HepG2 (cell line): ENCODE results near the gene MMS19. TPM values are rescaled to one million over a fixed set of nuclear protein-coding genes. Genes with fewer than 3 reads are reported as not detected.

ENCODE experiments used
- EZH2 ChIP-seq: conservative IDR thresholded peaks from 2 replicates; pipeline ENCODE4 v1.6.1; 2012; ENCODE audit warnings: mild to moderate bottlenecking, low read depth, low read length, moderate library complexity
- FOXA1 ChIP-seq, 2 experiments: fragments of 450-650 bp in 1 of 2; sonication (generic) in 1 of 2; formaldehyde crosslinking in 1 of 2; IDR thresholded peaks; 2 replicates each; pipeline versions ENCODE4 v1.4.0 to v1.6.1; 2016 to 2020; ENCODE audit warnings: missing genetic modification reagents in 1 of 2
- HDAC1 ChIP-seq: sonication (generic); formaldehyde crosslinking; IDR thresholded peaks from 2 replicates; pipeline ENCODE4 v1.5.1; 2020; ENCODE audit warnings: mild to moderate bottlenecking, missing genetic modification reagents
- HDAC2 ChIP-seq: sonication (generic); formaldehyde crosslinking; IDR thresholded peaks from 2 replicates; pipeline ENCODE4 v1.4.0; 2020; ENCODE audit warnings: missing genetic modification reagents
- KDM6A ChIP-seq: IDR thresholded peaks from 2 replicates; pipeline ENCODE4 v1.6.1; 2016; ENCODE audit warnings: low read depth
- KLF12 ChIP-seq: sonication (generic); formaldehyde crosslinking; IDR thresholded peaks from 2 replicates; pipeline ENCODE4 v1.4.0; 2020; ENCODE audit warnings: missing genetic modification reagents, borderline replicate concordance
- MED13 ChIP-seq: sonication (generic); formaldehyde crosslinking; IDR thresholded peaks from 2 replicates; pipeline ENCODE4 v1.5.0; 2020; ENCODE audit warnings: missing genetic modification reagents
- NFRKB ChIP-seq: fragments of 450-650 bp; IDR thresholded peaks from 2 replicates; pipeline ENCODE4 v1.6.1; 2017
- REXO4 ChIP-seq: sonication (generic); formaldehyde crosslinking; IDR thresholded peaks from 2 replicates; pipeline ENCODE4 v1.8.0; 2022; ENCODE audit warnings: missing genetic modification reagents, mild to moderate bottlenecking, borderline replicate concordance
- SMYD3 ChIP-seq: sonication (generic); formaldehyde crosslinking; IDR thresholded peaks from 2 replicates; pipeline ENCODE4 v1.8.1; 2023; ENCODE audit warnings: mild to moderate bottlenecking, missing genetic modification reagents
- SRSF4 ChIP-seq: fragments of 200-400 bp; formaldehyde crosslinking; IDR thresholded peaks from one replicate; pipeline ENCODE4 v1.6.1; 2018; ENCODE audit warnings: mild to moderate bottlenecking, low read depth, low read length, moderate library complexity; ENCODE audit not compliant: poor library complexity, severe bottlenecking
- TMF1 ChIP-seq: sonication (generic); formaldehyde crosslinking; IDR thresholded peaks from 2 replicates; pipeline ENCODE4 v1.8.1; 2022; ENCODE audit warnings: low read depth, missing genetic modification reagents
- XRCC5 ChIP-seq: fragments of 200-400 bp; formaldehyde crosslinking; optimal IDR thresholded peaks from 2 replicates; pipeline ENCODE3; 2017; ENCODE audit warnings: mild to moderate bottlenecking, low read length
- ZNF230 ChIP-seq: sonication (generic); formaldehyde crosslinking; IDR thresholded peaks from 2 replicates; pipeline ENCODE4 v1.4.0; 2020; ENCODE audit warnings: mild to moderate bottlenecking, missing genetic modification reagents
- ZNF234 ChIP-seq: sonication (generic); formaldehyde crosslinking; conservative IDR thresholded peaks from 2 replicates; pipeline ENCODE4 v1.5.1; 2020; ENCODE audit warnings: mild to moderate bottlenecking, missing genetic modification reagents
- ZNF569 ChIP-seq: sonication (generic); formaldehyde crosslinking; IDR thresholded peaks from 2 replicates; pipeline ENCODE4 v1.5.0; 2020; ENCODE audit warnings: mild to moderate bottlenecking, missing genetic modification reagents, moderate library complexity, borderline replicate concordance
- ZNF589 ChIP-seq: sonication (generic); formaldehyde crosslinking; conservative IDR thresholded peaks from 2 replicates; pipeline ENCODE4 v1.8.0; 2022; ENCODE audit warnings: mild to moderate bottlenecking, moderate library complexity, missing genetic modification reagents
- ZNF619 ChIP-seq: sonication (generic); formaldehyde crosslinking; IDR thresholded peaks from 2 replicates; pipeline ENCODE4 v1.4.0; 2020; ENCODE audit warnings: mild to moderate bottlenecking, missing genetic modification reagents
- polyA plus RNA-seq, 8 experiments: library from polyadenylated mRNA; depleted of rRNA in 3 of 8; stranded (reverse) in 7 of 8; unstranded in 1 of 8; fragments of >200 nt; fragmentation: Illumina TruSeq in 4 of 8; extraction: Trizol in 4 of 8; gene quantifications; 2 replicates each; pipeline versions ENCODE4 v1.2.1 to v1.2.3, GENCODE V29; 2011 to 2016; ENCODE audit warnings: low read depth in 4 of 8, missing spikeins in 1 of 8, mixed read lengths in 1 of 8; ENCODE audit not compliant: insufficient read depth in 1 of 8
- total RNA-seq, 5 experiments: library from RNA; depleted of rRNA; stranded (reverse); fragments of >200 nt; fragmentation: Illumina TruSeq; extraction: Trizol; gene quantifications; 2 replicates each; pipeline ENCODE4 v1.2.3, GENCODE V29; 2016; ENCODE audit warnings: low read depth in 1 of 5
- TF ChIP-seq, protein P1 (sequence below): sonication (generic); formaldehyde crosslinking; IDR thresholded peaks from 2 replicates; pipeline ENCODE4 v1.4.0; 2020; ENCODE audit warnings: missing genetic modification reagents
- TF ChIP-seq, protein P2 (sequence below), 2 experiments: sonication (generic) in 1 of 2; formaldehyde crosslinking in 1 of 2; IDR thresholded peaks; 2 replicates each; pipeline versions ENCODE4 v1.4.0 to v1.6.1; 2018 to 2020; ENCODE audit warnings: missing genetic modification reagents in 2 of 2, borderline replicate concordance in 1 of 2, low read depth in 1 of 2, mild to moderate bottlenecking in 1 of 2, missing biosample characterization in 1 of 2
- TF ChIP-seq, protein P3 (sequence below): sonication (generic); formaldehyde crosslinking; IDR thresholded peaks from 2 replicates; pipeline ENCODE4 v1.4.0; 2020; ENCODE audit warnings: missing genetic modification reagents
- TF ChIP-seq, protein P4 (sequence below): sonication (generic); formaldehyde crosslinking; IDR thresholded peaks from 2 replicates; pipeline ENCODE4 v1.4.0; 2020; ENCODE audit warnings: missing genetic modification reagents

The MMS19 gene
- total and polyA plus RNA-seq, 2 of the 13 experiments (the other 11 are each of a cell fraction or from before 2014, with no cell fraction given) = 76.4 to 107 TPM

DNA sequence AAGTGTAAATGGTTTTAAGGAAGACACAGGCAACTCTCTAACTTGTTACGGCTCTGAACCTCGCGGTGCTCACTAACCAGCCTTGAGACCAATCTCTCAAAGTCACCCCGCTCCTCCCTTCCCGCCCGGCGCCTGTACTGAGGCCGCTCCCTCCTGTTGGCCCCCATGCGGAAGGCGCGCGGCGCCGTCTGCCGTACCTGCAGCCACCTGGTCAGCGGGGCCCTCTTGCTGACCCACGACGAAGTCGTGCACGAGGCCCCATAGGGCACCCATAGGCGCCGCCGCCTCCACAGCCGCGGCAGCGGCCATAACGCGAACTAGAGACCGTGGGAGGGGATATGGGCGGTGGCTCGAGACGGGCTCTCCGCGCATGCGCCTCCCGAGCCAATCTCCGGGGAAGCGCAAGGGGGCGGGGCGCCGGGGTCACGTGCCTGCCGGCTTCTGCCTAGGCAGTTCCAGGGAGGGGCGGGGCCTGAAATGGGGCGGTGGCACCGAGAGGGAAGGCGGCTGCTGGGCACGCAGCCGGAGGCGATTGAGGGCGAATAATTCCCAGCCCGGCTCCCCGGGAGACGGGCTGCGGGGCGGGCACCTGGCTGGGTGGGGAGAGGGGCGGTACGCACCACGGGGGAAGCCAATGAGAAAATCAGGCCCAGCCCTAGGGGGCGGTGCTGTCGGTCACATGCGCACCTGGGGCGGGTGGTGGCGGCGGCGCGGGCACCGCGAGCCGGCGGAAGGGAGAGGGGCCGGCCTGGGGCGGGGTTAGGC lies at the start of gene MMS19 (continued):
- TF ChIP-seq TMF1 (CRISPR knock-in tag) (0 out of 2 replicates have a peak, but pooled peaks have one; percentile 79), HDAC1 (peak; percentile 11; the same call in 1 of the 2 replicates), REXO4 (CRISPR knock-in tag) (no peak), ZNF619 (CRISPR knock-in tag) (no peak), EZH2 (no peak), NFRKB (0 out of 2 replicates have a peak, but pooled peaks have one; percentile 25), MED13 (CRISPR knock-in tag) (no peak), ZNF589 (CRISPR knock-in tag) (0 out of 2 replicates have a peak, but pooled peaks have one; percentile 84), FOXA1 (IDR thresholded peaks at IDR 0.05) (no peak), FOXA1 (CRISPR knock-in tag; IDR thresholded peaks at IDR 0.05) (no peak), SMYD3 (CRISPR knock-in tag) (no peak), KLF12 (CRISPR knock-in tag) (peak; percentile 87), XRCC5 (no peak), ZNF234 (CRISPR knock-in tag) (no peak), HDAC2 (CRISPR knock-in tag) (no peak; the same call in 1 of the 2 replicates), KDM6A (CRISPR knock-in tag) (no peak), ZNF569 (CRISPR knock-in tag) (no peak; the same call in 1 of the 2 replicates), SRSF4 (no peak), ZNF230 (peak; percentile 55; the same call in 1 of the 2 replicates)
- TF ChIP-seq, protein P1, sequence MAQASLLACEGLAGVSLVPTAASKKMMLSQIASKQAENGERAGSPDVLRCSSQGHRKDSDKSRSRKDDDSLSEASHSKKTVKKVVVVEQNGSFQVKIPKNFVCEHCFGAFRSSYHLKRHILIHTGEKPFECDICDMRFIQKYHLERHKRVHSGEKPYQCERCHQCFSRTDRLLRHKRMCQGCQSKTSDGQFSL (CRISPR knock-in tag) = no peak
- TF ChIP-seq, protein P2, sequence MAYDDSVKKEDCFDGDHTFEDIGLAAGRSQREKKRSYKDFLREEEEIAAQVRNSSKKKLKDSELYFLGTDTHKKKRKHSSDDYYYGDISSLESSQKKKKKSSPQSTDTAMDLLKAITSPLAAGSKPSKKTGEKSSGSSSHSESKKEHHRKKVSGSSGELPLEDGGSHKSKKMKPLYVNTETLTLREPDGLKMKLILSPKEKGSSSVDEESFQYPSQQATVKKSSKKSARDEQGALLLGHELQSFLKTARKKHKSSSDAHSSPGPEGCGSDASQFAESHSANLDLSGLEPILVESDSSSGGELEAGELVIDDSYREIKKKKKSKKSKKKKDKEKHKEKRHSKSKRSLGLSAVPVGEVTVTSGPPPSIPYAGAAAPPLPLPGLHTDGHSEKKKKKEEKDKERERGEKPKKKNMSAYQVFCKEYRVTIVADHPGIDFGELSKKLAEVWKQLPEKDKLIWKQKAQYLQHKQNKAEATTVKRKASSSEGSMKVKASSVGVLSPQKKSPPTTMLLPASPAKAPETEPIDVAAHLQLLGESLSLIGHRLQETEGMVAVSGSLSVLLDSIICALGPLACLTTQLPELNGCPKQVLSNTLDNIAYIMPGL (CRISPR knock-in tag; IDR thresholded peaks at IDR 0.05; ENCODE audit: borderline replicate concordance in 1 of 2, low read depth in 1 of 2) = peak in 1 of 2 experiments; percentile 59; a peak in 2 of 4 replicates
- TF ChIP-seq, protein P3, sequence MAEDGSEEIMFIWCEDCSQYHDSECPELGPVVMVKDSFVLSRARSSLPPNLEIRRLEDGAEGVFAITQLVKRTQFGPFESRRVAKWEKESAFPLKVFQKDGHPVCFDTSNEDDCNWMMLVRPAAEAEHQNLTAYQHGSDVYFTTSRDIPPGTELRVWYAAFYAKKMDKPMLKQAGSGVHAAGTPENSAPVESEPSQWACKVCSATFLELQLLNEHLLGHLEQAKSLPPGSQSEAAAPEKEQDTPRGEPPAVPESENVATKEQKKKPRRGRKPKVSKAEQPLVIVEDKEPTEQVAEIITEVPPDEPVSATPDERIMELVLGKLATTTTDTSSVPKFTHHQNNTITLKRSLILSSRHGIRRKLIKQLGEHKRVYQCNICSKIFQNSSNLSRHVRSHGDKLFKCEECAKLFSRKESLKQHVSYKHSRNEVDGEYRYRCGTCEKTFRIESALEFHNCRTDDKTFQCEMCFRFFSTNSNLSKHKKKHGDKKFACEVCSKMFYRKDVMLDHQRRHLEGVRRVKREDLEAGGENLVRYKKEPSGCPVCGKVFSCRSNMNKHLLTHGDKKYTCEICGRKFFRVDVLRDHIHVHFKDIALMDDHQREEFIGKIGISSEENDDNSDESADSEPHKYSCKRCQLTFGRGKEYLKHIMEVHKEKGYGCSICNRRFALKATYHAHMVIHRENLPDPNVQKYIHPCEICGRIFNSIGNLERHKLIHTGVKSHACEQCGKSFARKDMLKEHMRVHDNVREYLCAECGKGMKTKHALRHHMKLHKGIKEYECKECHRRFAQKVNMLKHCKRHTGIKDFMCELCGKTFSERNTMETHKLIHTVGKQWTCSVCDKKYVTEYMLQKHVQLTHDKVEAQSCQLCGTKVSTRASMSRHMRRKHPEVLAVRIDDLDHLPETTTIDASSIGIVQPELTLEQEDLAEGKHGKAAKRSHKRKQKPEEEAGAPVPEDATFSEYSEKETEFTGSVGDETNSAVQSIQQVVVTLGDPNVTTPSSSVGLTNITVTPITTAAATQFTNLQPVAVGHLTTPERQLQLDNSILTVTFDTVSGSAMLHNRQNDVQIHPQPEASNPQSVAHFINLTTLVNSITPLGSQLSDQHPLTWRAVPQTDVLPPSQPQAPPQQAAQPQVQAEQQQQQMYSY (CRISPR knock-in tag) = no peak
- TF ChIP-seq, protein P4, sequence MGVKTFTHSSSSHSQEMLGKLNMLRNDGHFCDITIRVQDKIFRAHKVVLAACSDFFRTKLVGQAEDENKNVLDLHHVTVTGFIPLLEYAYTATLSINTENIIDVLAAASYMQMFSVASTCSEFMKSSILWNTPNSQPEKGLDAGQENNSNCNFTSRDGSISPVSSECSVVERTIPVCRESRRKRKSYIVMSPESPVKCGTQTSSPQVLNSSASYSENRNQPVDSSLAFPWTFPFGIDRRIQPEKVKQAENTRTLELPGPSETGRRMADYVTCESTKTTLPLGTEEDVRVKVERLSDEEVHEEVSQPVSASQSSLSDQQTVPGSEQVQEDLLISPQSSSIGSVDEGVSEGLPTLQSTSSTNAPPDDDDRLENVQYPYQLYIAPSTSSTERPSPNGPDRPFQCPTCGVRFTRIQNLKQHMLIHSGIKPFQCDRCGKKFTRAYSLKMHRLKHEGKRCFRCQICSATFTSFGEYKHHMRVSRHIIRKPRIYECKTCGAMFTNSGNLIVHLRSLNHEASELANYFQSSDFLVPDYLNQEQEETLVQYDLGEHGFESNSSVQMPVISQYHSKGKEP (CRISPR knock-in tag) = no peak
